Bone marrow (tissue), 2 donors: ENCODE data around the gene RNF114.
A peak's percentile ranks its signal among the peaks of the same experiment; 100 is the strongest.
"Not testable (repeated sequence)": the region's sequence is repeated elsewhere in the genome, so short reads cannot be mapped to it uniquely, and the experiment has no call there.

Source experiments
- DNase-seq, 2 donors: peaks; one replicate each; lab custom pipeline; 2025; lab: John Stamatoyannopoulos, UW

RNF114 gene

DNA sequence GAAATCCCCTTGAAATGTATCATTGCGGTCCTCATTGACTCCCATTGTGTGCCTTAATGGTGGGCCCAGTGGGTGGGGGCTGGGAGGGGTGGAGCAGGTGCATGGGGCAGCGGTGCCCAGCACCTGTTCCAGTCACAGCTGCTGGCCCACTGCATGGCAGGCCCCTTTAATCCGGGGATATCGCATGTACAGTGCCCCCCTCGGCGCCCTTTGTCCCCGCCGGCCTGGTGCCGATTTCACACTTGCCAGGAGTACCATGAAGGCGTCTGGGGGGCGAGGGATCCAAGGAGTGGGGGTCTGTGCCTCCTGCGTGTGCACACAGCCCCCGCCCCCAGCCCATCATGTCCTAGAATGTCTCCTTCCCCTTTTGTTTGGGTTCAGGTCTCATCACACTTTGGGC lies 49.4 kb downstream of the RNF114 start:
- no peak for DNase-seq

DNA sequence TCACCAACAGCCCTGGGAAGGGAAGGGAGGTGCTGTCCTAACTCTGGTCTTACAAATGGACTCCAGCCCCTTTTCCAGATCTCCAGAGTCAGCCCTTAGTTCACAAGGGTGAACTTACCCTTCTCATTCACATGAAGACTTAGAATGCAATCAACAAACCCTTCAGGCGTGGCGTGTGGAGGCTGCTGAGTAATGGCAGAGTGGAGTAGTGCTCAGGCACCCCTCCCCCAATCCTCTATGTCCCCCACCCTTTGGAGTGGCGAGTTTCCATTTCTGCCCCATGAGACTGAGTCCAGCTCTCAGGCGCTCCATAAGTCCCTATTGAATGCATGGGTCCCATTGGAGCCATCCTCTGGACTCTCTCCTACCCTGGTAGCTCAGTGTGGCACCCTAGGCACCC lies 49.9 kb downstream of the RNF114 start:
- no peak for DNase-seq

DNA sequence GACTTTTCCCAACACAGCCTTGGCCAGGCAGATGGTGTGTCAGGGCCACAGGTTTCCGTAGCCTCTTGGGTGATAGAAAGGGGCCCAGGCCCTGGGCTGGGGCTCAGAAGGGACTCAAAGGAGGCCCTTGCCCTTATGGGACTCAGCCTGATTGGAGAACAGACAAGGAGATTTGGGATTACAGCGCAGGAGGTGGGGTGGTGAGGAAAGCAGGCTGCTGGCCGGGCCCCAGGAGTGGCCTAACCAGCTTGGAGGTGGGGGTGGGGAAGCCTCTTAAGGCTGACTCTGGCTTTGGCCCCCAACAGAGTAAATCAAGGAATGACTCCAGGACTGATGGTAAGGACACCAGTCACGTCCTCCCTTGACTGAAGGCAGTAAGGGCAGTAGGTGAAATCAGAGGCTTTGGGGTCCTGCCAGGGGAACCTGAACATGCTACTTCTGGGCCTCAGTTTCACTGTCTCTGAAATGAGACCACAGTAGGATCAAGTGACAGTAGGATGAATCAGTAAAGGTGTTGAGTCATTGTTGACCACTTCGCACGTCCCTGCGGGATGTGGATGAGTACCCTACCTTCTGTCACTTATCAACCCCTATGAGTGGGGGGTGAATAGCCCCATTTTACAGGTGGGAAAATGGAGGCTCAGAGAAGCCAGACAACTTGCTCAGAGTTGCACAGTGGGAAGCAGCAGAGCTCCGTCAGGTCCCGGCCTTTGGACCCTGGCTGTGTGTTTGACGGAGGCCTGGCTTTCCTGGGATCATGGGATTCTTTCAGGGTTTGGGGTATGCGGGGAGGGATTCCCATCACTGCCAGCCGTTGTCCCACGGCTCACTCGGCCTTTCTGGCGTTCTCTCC lies 51.0 kb downstream of the RNF114 start:
- no peak for DNase-seq

DNA sequence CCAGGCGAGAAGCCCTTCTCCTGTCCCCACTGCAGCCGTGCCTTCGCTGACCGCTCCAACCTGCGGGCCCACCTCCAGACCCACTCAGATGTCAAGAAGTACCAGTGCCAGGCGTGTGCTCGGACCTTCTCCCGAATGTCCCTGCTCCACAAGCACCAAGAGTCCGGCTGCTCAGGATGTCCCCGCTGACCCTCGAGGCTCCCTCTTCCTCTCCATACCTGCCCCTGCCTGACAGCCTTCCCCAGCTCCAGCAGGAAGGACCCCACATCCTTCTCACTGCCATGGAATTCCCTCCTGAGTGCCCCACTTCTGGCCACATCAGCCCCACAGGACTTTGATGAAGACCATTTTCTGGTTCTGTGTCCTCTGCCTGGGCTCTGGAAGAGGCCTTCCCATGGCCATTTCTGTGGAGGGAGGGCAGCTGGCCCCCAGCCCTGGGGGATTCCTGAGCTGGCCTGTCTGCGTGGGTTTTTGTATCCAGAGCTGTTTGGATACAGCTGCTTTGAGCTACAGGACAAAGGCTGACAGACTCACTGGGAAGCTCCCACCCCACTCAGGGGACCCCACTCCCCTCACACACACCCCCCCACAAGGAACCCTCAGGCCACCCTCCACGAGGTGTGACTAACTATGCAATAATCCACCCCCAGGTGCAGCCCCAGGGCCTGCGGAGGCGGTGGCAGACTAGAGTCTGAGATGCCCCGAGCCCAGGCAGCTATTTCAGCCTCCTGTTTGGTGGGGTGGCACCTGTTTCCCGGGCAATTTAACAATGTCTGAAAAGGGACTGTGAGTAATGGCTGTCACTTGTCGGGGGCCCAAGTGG lies 51.9 kb downstream of the RNF114 start:
- DNase-seq: no peak

DNA sequence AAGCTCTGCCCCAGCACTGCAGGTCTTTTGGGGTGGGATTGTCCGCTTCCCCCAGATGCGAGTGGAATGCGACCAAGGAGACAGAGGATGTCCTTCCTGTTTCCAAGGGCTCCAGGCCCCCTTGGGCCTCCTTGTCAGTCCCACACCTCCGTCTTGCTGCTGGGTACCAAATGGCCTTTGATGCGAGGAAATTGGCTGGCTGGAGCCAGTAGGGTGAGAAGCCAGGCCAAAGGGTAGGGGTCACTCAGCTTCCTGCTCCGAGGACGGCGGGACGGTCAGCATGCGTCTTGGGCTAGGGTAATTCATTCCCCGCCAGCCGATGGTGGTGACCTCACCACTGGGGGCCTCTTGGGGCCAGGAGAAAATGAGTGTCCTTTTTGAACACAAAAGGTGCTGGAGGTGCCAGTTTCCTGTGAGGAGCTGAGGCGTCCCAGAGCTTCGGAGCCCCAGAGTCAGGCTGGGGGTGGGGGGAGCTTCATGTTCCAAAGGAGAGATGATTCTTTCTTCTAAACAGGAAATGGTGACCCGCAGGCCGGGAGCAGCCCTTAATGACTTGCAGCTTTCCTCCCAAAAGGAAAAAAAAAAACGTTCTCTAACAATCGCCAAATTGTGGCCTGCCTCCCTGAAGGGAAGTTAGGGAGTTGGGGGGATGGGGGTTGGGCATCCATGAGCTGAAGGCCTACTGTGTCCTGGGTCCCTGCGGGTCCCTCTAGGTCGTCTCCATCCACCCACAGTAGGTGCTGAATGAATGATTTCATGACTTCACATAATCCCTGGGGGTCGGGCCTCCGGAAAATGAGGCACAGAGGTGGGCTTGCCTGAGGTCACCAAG lies 53.3 kb downstream of the RNF114 start:
- DNase-seq: no peak

DNA sequence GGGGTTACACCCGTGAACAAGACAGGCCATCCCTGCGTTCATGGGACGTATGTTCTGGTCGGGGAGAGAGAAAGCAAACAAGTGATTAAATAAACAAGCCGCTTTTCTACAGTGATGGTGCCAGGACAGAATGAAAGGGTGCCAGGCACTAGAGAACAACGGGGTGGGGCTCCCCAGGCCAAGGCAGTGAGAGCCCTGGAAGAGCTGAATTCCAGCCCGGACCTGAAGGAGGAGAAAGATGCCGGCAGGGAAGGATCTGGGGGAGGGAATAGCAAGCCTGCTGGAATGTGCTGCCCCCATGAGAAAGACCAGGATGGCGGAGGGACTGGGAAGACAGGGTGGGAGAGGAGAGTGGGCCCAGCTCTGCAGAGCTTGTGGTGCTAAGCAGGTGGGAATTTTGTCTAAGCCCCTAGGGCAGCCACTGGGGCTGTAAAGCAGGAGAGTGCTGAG lies 54.1 kb downstream of the RNF114 start:
- no peak for DNase-seq

DNA sequence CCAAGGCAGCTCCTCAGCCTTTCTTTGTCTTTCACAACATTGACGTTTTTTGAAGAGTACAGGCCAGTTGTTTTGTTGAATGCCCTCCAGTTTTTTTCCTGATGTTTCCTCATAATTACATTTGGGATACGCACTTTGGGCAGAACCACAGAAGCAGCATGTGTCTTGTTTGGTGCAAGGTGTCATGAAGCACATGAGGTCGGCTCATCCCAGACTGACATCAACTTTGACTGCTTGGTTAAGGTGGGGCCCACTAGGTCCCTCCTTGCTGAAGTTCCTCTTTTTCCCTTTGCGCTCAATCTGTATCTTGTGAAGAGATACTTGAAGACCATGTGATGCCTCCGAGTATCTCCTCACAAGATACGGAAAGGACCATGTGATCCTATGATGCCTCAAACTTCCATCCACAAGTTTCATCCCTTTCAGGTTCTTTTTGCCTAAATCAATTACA lies 57.1 kb downstream of the RNF114 start:
- peak in 1 of 2 donors; percentile 69 for DNase-seq

DNA sequence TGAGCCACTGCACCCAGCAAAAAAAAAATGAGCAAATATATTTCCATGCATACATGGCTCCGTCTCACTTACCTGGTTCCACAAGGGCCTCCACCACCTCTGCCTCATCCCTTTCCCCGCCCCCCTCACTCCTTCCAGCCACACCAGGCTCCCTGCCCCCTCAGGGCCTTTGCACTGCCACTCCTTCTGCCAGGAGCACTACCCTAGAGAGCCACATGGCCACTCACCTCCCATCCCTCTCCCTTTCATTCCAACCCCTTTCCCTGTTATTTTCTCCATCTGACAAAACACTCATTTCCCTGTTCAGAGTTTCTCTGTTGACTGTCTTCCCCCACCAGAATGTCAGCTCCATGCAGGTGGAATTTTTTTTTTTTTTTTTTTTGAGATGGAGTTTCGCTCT lies 59.4 kb downstream of the RNF114 start:
- no peak for DNase-seq

DNA sequence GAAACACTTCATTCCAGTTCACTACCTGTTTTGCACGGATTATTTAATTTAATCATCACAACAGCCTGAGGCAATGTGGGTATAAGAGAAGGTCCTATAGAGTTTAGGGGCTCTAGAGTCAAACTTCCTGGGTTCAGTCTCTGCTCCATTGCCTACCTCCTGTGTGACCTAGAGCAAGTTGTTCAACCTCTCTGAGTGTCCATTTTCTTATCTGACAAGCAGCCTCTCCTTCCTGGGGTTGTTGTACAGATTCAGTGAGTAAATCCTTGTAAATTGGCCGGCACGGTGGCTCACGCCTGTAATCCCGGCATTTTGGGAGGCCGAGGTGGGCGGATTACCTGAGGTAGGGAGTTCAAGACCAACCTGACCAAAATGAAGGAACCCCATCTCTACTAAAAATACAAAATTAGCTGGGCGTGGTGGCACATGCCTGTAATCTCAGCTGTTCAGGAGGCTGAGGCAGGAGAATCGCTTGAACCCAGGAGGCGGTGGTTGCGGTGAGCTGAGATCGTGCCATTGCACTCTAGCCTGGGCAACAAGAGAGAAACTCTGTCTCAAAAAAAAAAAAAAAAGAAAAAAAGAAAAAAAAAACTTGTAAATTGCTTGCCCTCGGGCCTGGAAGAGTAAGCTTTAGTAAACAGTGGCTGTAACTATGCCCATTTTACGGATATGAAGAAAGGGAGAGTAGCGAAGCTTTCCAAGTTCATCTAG lies 62.4 kb downstream of the RNF114 start:
- not testable (repeated sequence) for DNase-seq

DNA sequence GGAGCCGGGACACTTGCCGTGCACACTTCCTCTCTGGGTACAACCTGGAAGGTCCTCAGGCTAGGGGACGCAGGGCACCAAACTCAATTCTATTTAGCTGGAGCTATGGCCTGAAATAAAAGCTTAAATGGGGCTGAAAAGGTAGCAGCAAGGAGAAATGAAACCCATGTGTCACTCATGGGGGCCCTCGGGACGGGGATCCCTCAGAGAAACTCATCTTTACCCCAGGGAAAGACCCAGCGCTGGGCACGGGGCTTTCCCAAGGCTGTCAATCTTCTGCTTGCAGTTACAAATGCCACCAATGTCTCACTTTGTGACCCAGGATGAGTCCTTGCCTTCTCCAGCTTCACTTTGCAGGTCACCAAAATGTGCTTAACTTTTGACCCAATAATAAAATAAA lies 63.1 kb downstream of the RNF114 start:
- peak in 1 of 2 donors; percentile 22 for DNase-seq

DNA sequence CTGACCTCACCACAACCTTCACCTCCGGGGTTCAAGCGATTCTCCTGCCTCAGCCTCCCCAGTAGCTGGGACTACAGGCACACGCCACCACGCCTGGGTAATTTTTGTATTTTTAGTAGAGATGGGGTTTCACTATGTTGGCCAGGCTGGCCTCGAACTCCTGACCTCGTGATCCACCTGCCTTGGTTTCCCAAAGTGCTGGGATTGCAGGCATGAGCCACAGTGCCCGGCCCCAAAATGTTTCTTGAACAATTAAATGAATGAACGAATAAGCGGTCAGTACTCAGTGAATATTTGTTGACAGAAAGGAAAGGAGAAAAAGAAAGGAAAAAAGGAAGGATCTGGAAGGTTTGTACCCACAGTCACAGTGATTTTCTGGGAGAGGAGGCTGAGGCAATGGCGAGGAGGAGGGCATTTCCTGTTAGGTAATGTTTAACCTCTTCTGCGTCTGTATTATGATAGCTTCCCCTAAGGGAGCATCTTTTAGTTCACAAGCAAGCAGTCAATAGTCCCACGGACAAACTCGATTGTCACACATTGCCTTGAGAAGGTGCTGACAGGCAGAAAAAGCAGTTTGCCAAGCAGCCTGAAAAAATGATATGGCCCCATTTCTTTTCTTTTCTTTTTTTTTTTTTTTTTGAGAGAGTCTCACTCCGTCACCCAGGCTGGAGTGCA lies 64.5 kb downstream of the RNF114 start:
- DNase-seq: not testable (repeated sequence)

DNA sequence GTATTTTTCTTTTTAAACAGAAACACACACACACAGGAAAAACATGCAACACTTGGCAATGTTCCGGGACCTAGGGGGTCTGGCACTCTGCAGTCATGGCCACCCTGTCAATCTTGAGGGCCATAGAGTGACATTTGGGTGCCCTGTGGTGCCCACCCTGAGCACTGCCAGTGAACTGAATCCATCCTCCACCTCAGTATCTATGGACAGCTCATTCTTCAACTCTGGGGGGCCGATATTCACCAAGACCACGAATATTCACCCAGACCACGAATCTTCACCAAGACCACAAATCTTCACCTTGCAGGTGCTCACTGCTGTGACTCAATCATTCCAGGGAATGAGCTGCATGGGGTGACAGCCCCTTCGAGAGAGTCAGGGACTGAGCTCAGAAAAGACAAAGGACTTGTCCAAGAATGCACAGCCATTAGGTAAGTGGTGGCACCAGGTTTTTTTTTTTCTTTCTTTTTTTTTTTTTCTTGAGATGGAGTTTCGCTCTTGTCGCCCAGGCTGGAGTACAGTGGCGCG lies 65.7 kb downstream of the RNF114 start:
- DNase-seq: no peak

DNA sequence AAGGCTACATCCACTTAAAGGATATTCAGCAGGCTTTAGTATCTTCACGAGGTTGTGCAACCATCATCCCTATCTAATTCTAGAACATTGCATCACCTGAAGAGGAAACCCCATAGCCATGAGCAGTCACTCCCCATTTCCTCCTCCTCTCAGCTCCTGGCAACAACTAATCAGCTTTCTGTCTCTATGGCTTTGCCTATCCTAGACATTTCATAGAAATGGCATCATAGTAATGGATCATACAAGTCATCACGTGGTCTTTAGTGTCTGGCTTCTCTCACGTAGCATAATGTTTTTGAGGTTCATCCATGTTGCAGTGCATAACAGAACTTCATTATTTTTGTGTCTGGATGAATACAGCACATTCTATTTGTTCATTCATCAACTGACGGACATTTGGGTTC lies 67.1 kb downstream of the RNF114 start:
- peak in 1 of 2 donors; percentile 98 for DNase-seq
